Measurements from ENCODE around the gene MRPS2. TPM values are rescaled to one million over a fixed set of nuclear protein-coding genes. Genes with fewer than 3 reads are reported as not detected.
"Not testable (repeated sequence)": the region's sequence is repeated elsewhere in the genome, so short reads cannot be mapped to it uniquely, and the experiment has no call there.

Gene MRPS2
- total RNA-seq, 1 donor from 2014 or later, result 66.4 TPM

DNA sequence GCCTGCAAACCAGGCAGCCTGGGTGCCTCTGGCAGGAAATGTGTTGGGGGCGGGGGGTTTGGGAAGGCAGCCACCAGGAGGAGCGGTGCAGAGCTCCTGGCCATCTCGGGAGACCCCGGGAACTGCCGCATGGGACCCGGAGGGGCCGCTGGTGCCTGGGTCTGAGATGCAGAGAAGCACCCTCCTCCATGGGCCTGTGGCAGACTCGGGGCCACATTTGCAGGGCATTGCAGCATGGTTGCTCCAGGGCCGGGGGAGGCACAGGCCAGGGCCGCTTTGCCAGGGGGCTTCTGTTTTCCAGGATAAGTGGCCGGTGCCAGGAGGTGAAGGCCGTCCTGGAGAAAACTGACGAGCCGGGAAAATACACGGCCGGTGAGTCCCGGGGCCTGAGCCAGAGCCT, 22.4 kb downstream of the MRPS2 start:
- Mint-ChIP-seq H3K27me3 (peaks cover 10% of the 10 kb centered on the region), H3K27ac (no peak overlapping the region), H3K9me3 (no peaks in the 10 kb centered on the region), H3K4me3 (no peak overlapping the region), H3K4me1 (no peaks in the 10 kb centered on the region), H3K36me3 (ENCODE audit: low read depth) (no peaks in the 10 kb centered on the region)
- no peak for DNase-seq
- intact Hi-C loops (cut with micrococcal nuclease), result no loop called here

DNA sequence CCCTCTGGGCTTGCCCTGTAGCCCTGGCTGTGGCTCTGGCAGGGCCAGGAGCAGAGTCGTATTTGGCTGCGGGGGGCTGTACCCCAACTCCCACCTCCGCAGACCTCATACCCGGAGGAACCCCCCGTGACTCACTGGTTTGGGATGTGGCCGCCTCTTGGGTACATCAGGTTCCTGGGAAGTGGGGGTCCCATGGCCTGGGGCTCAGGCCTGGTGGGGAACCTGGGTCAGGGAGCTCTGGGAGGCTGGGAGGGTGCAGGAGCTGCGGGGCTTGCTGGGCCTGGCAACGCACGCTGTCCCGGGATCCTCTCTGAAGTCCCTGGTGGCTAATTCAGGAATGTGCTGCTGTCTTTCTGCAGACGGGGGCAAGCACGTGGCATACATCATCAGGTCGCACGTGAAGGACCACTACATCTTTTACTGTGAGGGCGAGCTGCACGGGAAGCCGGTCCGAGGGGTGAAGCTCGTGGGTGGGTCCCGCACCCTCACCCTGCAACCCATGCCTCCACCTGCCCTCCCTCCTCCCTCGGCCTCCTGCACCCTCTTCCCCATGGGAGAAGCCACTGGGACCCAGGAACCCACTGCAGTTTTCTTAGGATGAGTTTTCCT, 23.1 kb downstream of the MRPS2 start:
- no peaks in the 10 kb centered on the region for H3K4me1 Mint-ChIP-seq
- H3K27ac Mint-ChIP-seq, result no peak overlapping the region
- intact Hi-C loops (cut with micrococcal nuclease), result no loop called here
- no peaks in the 10 kb centered on the region for H3K36me3 Mint-ChIP-seq (ENCODE audit: low read depth)
- no peak overlapping the region for H3K4me3 Mint-ChIP-seq
- no peak for DNase-seq
- H3K9me3 Mint-ChIP-seq, result no peaks in the 10 kb centered on the region
- H3K27me3 Mint-ChIP-seq, result peaks cover 4% of the 10 kb centered on the region

DNA sequence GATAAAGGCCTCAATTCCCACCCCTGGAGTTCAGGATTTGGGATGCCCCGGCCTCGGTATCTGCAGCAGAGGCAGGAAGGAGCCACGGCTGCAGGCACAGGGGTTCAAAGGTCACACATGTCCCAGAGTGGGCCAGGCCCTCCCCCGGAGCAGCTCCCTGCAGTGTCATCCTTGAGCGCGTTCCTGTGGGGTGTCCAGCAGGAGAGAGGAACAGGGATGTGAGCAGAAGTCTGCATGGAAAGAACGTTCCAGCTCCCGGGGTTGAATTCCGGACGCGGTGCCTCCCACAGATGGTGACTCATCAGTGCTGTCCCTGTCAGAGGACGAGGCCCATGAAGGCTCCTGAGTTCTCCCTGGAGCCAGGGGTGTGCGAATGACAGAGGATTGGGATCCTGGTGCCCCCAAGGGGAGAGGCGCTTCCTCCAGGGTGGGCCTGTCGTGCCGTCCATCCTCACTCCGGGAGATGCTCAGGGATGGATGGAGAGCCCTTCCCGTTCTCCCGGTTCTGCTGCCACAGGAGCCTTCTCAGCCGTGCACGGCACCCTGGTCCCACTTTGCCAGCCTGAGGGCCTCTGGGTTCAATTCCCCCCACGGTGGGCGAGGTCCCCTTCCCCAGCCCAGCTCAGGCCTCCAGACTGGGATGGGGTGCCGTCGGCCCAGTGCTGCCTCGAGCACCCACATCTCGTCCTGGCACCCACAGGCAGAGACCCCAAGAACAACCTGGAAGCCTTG, 23.8 kb downstream of the MRPS2 start:
- no peaks in the 10 kb centered on the region for H3K9me3 Mint-ChIP-seq
- intact Hi-C loops (cut with micrococcal nuclease), result no loop called here
- DNase-seq, result no peak
- H3K4me1 Mint-ChIP-seq, result no peaks in the 10 kb centered on the region
- no peak overlapping the region for H3K4me3 Mint-ChIP-seq
- no peak overlapping the region for H3K27ac Mint-ChIP-seq
- H3K27me3 Mint-ChIP-seq, result peaks cover 2% of the 10 kb centered on the region
- no peaks in the 10 kb centered on the region for H3K36me3 Mint-ChIP-seq (ENCODE audit: low read depth)

DNA sequence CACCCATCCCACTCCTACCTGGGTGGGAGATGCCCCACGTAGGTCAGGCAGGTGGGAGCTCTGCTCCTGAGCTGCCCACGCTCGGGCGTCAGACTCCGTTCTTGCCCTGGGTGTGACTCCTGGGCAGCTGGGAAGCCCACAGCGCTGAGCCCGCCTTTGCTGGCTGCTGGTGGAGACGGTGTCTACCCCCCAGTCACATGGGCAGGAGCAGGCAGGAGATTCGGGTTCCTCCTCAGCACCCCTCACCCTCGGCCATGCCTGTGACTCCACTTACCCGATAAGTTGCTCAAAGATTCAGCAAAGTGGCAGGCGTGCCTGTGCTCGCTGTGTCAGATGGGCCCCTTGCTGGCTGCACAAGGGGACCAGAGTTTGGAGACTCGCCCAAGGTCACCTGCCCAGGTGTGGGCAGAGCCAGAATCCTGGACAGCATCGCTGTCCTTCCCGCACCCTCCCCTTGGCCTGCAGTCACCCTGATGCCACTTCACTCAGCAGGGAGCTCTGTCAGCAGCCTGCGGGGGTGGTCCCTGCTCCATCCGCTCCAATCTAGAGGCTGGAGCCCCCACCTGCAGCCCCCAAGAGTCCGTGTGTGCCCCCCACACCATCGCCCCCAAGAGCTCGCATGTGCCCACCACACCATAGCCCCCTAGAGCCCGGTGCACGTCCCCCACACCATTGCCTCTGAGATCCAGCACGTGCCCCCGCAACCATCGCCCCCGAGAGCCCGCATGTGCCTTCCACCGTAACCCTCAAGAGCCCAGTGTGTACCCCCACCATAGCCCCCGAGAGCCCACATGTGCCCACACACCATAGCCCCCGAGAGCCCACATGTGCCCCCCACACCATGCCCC, 25.0 kb downstream of the MRPS2 start:
- Mint-ChIP-seq H3K9me3 (no peaks in the 10 kb centered on the region), H3K36me3 (ENCODE audit: low read depth) (no peaks in the 10 kb centered on the region), H3K4me1 (no peaks in the 10 kb centered on the region)

DNA sequence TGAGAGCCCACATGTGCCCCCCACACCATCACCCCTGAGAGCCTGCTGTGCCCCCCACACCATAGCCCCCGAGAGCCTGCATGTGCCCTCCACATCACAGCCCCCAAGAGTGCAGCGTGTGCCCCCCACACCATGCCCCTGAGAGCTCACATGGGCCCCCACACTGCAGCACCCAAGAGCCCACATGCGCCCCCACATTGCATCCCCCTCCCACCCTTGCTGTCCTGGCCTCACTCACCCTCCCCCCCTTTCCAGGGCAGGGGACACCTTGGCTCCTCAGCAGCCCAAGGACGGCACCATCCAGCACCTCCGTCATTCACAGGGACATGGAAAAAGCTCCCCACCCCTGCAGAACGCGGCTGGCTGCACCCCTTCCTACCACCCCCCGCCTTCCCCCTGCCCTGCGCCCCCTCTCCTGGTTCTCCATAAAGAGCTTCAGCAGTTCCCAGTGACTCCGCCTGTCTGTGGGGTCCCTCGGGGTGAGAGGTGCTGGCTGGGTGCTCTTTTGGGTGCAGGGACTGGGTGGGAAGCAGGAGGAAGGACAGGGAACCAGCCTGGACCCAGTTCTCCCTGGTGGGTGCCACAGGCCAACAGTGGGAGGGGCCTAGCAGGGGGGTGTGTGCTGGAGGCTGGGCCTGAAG, 25.7 kb downstream of the MRPS2 start:
- no peaks in the 10 kb centered on the region for H3K4me1 Mint-ChIP-seq
- no peaks in the 10 kb centered on the region for H3K27me3 Mint-ChIP-seq
- DNase-seq, result no peak
- no peaks in the 10 kb centered on the region for H3K9me3 Mint-ChIP-seq
- H3K36me3 Mint-ChIP-seq (ENCODE audit: low read depth), result no peaks in the 10 kb centered on the region
- no peak overlapping the region for H3K4me3 Mint-ChIP-seq
- intact Hi-C loops (cut with micrococcal nuclease), result no loop called here
- H3K27ac Mint-ChIP-seq, result no peak overlapping the region

More for the DNA sequence above, 25.0 kb downstream of the MRPS2 start:
- no peak for DNase-seq
- Mint-ChIP-seq H3K27ac (no peak overlapping the region), H3K4me3 (no peak overlapping the region), H3K27me3 (peaks cover 2% of the 10 kb centered on the region)
- intact Hi-C loops (cut with micrococcal nuclease), result no loop called here

DNA sequence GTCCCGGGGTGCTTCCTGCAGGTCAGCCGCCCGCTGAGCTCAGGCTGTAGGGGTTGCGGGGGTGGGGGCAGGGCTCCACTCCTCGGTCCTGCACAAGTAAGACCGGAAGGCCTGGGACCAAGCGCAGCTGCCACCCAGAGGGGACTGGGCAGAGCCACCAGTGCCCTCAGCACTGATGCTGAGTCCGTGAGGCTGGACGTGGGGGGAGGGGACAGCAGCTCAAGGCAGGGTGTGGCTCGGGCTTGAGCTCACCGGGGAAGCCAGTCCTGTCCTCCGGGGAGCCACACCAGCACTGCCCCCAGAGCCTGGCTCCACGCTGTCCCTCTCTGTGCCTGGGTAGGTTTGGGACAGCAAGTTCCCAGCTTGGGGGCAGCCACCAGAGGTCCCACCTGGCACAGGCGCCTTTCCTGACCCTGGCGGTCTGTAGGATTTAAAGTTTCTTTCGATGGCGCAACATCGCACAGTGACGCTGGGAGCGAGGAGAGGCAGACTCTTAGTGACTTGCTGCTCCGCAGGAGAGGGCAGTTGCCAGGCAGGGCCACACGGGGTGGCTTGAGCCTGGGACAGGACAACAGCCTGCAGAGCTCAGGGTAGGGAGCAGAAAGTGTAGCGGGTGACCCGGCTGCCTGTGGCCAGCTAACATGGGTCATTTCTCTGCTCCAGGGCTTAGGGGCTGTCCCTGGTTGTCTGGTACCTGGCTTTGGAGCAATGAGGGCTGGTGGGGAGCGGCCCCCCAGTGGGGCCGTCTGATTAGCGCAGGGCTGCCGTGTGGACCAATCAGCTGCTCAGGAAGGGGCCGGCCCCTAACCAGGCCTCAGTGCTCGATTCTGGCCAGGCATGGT, 26.5 kb downstream of the MRPS2 start:
- H3K4me3 Mint-ChIP-seq, result no peak overlapping the region
- H3K36me3 Mint-ChIP-seq (ENCODE audit: low read depth), result no peaks in the 10 kb centered on the region

DNA sequence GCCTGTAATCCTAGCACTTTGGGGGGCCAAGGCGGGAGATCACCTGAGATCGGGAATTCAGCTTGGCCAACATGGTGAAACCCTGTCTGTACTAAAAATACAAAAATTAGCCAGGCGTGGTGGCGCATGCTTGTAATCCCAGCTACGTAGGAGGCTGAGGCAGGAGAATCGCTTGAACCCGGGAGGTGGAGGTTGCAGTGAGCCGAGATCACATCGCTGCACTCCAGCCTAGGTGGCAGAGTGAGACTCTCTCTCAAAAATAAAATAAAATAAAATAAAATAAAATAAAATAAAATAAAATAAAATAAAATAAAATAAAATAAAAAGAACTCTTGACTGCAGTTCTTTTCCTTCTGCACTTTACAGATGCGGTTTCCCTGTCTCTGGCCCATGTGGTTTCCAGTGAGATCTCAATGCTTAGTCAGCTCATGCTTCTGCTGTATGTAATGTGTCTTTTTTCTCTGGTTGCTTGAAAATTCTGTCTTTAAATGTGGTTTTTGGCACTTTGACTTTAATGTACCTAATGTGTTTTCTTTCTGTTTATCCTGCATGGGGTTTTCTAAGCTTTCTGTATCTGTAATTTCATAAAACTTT, 28.5 kb downstream of the MRPS2 start:
- H3K9me3 Mint-ChIP-seq; H3K27ac Mint-ChIP-seq; H3K36me3 Mint-ChIP-seq (ENCODE audit: low read depth); H3K27me3 Mint-ChIP-seq; H3K4me1 Mint-ChIP-seq; H3K4me3 Mint-ChIP-seq; DNase-seq; intact Hi-C loops (cut with micrococcal nuclease): not testable (repeated sequence)

More for the DNA sequence above, 26.5 kb downstream of the MRPS2 start:
- no peak for DNase-seq
- no peaks in the 10 kb centered on the region for H3K4me1 Mint-ChIP-seq
- intact Hi-C loops (cut with micrococcal nuclease), result no loop called here
- no peak overlapping the region for H3K27ac Mint-ChIP-seq
- H3K27me3 Mint-ChIP-seq, result no peaks in the 10 kb centered on the region
- no peaks in the 10 kb centered on the region for H3K9me3 Mint-ChIP-seq

DNA sequence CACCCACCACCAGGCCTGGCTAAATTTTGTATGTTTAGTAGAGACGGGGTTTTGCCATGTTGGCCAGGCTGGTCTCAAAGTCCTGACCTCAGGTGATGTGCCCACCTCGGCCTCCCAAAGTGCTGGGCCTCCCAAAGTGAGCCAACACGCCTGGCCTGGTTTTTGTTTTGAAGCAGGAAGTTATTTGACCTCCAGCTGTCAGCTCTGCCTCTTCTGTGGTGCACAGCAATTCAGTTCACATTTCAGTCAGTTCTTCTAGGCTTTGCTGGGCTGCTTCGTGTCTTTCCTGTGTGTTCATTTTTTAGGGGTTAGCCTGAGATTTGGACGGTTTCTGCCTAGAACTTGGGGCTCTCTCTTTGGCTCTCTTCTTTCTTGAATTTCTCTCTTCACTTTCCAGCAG, 29.7 kb downstream of the MRPS2 start:
- no peak overlapping the region for H3K27ac Mint-ChIP-seq
- intact Hi-C loops (cut with micrococcal nuclease), result no loop called here
- H3K4me1 Mint-ChIP-seq, result no peaks in the 10 kb centered on the region
- no peaks in the 10 kb centered on the region for H3K9me3 Mint-ChIP-seq
- no peak overlapping the region for H3K4me3 Mint-ChIP-seq
- DNase-seq, result no peak
- H3K27me3 Mint-ChIP-seq, result peaks cover 7% of the 10 kb centered on the region
- no peaks in the 10 kb centered on the region for H3K36me3 Mint-ChIP-seq (ENCODE audit: low read depth)

DNA sequence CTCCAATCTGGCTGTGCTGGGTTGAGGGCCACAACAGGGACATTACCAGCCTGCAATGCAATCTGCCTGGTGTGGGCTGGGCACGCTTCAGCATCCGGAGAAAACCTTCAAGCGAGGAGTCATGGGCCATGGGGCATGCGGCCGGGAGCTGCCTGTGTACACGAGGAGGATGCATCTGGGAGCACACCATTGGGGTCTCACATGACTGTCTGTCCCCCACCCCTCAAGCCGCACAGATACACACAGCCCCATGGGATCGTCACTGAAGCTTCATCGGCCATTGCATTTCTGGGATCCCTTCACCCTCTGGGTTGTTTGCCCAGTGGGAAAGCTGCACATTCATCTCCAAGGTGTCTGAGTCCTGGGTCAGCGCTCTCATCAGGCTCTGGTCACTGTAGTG, 30.6 kb downstream of the MRPS2 start:
- Mint-ChIP-seq H3K4me1 (no peaks in the 10 kb centered on the region), H3K9me3 (no peaks in the 10 kb centered on the region), H3K4me3 (no peak overlapping the region), H3K36me3 (ENCODE audit: low read depth) (no peaks in the 10 kb centered on the region), H3K27me3 (peaks cover 7% of the 10 kb centered on the region), H3K27ac (no peak overlapping the region)
- intact Hi-C loops (cut with micrococcal nuclease), result no loop called here
- DNase-seq, result no peak

DNA sequence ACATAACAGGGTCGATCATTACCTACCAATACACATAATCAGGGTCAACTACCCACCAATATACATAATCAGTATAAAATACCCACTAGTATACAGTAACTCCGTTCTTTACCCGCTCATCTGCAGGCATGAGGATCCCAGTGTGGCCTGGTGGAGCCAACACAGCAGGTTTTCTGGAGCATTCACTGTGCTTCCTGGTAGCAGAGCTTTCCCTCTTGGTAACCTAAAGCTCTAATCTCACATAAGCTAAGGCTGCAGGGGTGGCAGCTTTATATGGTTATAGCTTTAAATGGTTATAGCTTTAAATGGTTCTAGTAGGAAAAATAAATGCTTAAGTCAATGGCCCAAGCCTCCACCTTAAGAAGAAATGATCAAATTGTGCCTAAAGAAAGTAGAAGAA, 32.6 kb downstream of the MRPS2 start:
- no peaks in the 10 kb centered on the region for H3K9me3 Mint-ChIP-seq
- intact Hi-C loops (cut with micrococcal nuclease), result no loop called here
- H3K36me3 Mint-ChIP-seq (ENCODE audit: low read depth), result no peaks in the 10 kb centered on the region
- peaks cover 15% of the 10 kb centered on the region for H3K27me3 Mint-ChIP-seq
- no peak overlapping the region for H3K27ac Mint-ChIP-seq
- no peak for DNase-seq
- no peak overlapping the region for H3K4me3 Mint-ChIP-seq
- no peaks in the 10 kb centered on the region for H3K4me1 Mint-ChIP-seq

DNA sequence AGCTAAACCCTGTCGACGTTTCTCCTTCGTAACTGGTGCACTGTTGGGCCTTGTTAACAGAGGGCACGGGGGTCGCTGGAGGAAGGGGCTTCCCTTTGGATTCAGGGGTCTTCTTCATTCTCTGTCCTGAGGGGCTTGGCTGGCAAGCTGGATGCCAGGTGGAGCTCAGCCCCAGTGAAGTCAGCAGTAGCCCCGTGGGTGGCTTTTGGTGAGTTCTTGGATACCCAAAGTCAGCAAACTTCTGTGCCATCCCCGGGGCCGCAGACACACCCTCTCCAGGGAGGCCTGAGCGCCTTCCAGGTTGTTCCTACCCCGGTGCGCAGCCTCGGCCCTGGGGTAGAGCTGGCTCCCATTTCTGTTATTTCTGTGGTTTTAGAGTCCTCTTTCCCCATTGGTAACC, 33.2 kb downstream of the MRPS2 start:
- Mint-ChIP-seq H3K27ac (no peak overlapping the region), H3K27me3 (peaks cover 16% of the 10 kb centered on the region), H3K9me3 (no peaks in the 10 kb centered on the region), H3K4me3 (no peak overlapping the region), H3K36me3 (ENCODE audit: low read depth) (no peaks in the 10 kb centered on the region), H3K4me1 (no peaks in the 10 kb centered on the region)
- intact Hi-C loops (cut with micrococcal nuclease), result no loop called here
- DNase-seq, result no peak

DNA sequence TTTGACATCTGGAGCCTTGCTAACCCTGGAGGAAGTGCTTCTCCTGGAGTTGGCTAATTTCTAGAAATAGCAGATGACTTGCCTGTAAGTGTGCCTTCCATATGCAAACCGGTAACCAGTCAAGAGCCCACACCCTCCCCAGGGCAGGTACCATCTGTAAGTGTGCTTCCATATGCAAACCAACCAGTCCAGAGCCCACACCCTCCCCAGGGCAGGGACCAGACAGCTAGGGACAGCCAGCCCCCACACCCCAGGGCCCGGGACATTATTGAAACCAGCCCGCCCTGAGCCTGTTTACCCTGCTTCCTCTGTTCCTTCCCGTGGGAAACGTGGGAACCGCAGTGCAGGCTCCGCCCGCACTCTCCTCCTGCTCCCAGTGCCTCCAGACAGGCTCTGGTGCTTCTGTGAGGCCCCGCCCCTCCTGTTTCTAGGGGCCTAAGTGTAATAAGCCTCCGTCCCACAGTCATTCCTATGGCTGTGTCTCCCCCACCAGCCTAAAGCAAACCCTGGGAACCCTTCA, 33.8 kb downstream of the MRPS2 start:
- intact Hi-C loops (cut with micrococcal nuclease); H3K27ac Mint-ChIP-seq: not testable (repeated sequence)

DNA sequence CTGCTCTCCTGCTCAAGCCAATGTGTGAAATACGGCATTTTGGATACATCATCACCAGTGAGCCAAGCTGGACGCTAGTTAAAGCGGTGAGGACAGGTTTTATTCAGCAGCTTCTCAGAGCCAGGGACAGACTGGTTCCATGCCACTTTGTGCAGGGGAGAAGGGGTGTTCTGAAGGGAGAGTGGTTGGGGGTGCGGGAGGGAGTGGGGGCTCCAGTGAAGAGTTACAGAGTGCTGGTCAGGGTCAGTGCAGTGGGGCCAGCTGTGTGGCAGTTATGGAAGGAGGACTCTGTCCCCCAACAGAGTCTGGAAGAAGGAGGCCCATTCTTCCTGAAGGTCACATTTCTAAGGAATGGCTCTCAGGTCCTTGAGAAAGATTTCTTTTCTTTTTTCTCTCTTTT, 34.3 kb downstream of the MRPS2 start:
- DNase-seq; H3K4me3 Mint-ChIP-seq; H3K27ac Mint-ChIP-seq; H3K4me1 Mint-ChIP-seq; intact Hi-C loops (cut with micrococcal nuclease); H3K36me3 Mint-ChIP-seq (ENCODE audit: low read depth); H3K9me3 Mint-ChIP-seq: not testable (repeated sequence)
- peaks cover 19% of the 10 kb centered on the region for H3K27me3 Mint-ChIP-seq

More for the DNA sequence above, 33.8 kb downstream of the MRPS2 start:
- not testable (repeated sequence) for H3K4me1 Mint-ChIP-seq; DNase-seq; H3K36me3 Mint-ChIP-seq (ENCODE audit: low read depth); H3K9me3 Mint-ChIP-seq; H3K4me3 Mint-ChIP-seq
- H3K27me3 Mint-ChIP-seq, result peaks cover 18% of the 10 kb centered on the region

All from activated CD4-positive, alpha-beta T cell treated with anti-CD3 and anti-CD28 coated beads, Interleukin-2, amount 10 ng/mL, durations not matched to agents 24 days and 14 days (primary cell).